Caco-2 (cell line): ENCODE data around the gene SERINC5. TPM values are rescaled to one million over a fixed set of nuclear protein-coding genes. Genes with fewer than 3 reads are reported as not detected.
"Not testable (repeated sequence)": the region's sequence is repeated elsewhere in the genome, so short reads cannot be mapped to it uniquely, and the experiment has no call there.

Experiments
- BruUV-seq: library from RNA; stranded (reverse); fragments of 400-500 nt; replicated peaks from 2 replicates; lab custom pipeline; 2021; lab: Mats Ljungman, UMichigan
- CTCF ChIA-PET: fragments of 300-600 bp; sonication (Branson Sonifier 250); formaldehyde crosslinking; loops from one replicate; lab custom pipeline; 2022; ENCODE audit warnings: antibody characterized with exemption; lab: Charles Lee
- POLR2A ChIA-PET: fragments of 300-600 bp; sonication (Branson Sonifier 250); formaldehyde crosslinking; loops from one replicate; lab custom pipeline; 2022; ENCODE audit warnings: antibody characterized with exemption; lab: Charles Lee
- DNase-seq, 2 experiments: peaks; one replicate each; pipeline versions ENCODE4 v3.0.0 to v3.0.0-alpha.2; 2020 to 2022
- H3K27me3 ChIP-seq: replicated peaks from 2 replicates; pipeline ENCODE4 v1.6.0; 2011; ENCODE audit warnings: low read length; ENCODE audit not compliant: control insufficient read depth, insufficient read depth
- H3K36me3 ChIP-seq: 2 replicates; pipeline ENCODE4 v1.5.1; 2011; ENCODE audit warnings: low read length; ENCODE audit not compliant: control insufficient read depth, insufficient read depth
- H3K4me1 ChIP-seq: fragments of 250-450 bp; sonication (Bioruptor Pico); 2 replicates; pipeline ENCODE4 v1.5.1; 2020; ENCODE audit warnings: mild to moderate bottlenecking
- H3K4me3 ChIP-seq: 2 replicates; pipeline ENCODE4 v1.5.1; 2011; ENCODE audit warnings: low read depth, mild to moderate bottlenecking, control low read depth, low read length
- H3K9me3 ChIP-seq: fragments of 250-450 bp; sonication (Bioruptor Pico); 2 replicates; pipeline ENCODE4 v1.5.1; 2020; ENCODE audit warnings: mild to moderate bottlenecking, moderate library complexity
- H3K27ac Mint-ChIP-seq: one replicate; pipeline ENCODE4 v1.8.0; 2022; ENCODE audit warnings: mixed read lengths; ENCODE audit not compliant: unreplicated experiment
- H3K27me3 Mint-ChIP-seq: one replicate; pipeline ENCODE4 v1.8.0; 2022; ENCODE audit warnings: mixed read lengths; ENCODE audit not compliant: insufficient read depth, unreplicated experiment
- H3K36me3 Mint-ChIP-seq: one replicate; pipeline ENCODE4 v1.8.0; 2022; ENCODE audit warnings: mild to moderate bottlenecking, mixed read lengths; ENCODE audit not compliant: insufficient read depth, unreplicated experiment
- H3K4me1 Mint-ChIP-seq: one replicate; pipeline ENCODE4 v1.8.0; 2022; ENCODE audit warnings: low read depth, mixed read lengths; ENCODE audit not compliant: unreplicated experiment
- H3K4me3 Mint-ChIP-seq: one replicate; pipeline ENCODE4 v1.8.0; 2022; ENCODE audit warnings: mild to moderate bottlenecking, moderate library complexity, mixed read lengths; ENCODE audit not compliant: unreplicated experiment
- H3K9me3 Mint-ChIP-seq: one replicate; pipeline ENCODE4 v1.8.0; 2022; ENCODE audit warnings: mixed read lengths; ENCODE audit not compliant: unreplicated experiment
- CTCF ChIP-seq, 2 experiments: fragments of 200-600 bp in 1 of 2; IDR thresholded peaks; 1 replicate in 1 of 2; 2 replicates in 1 of 2; pipeline versions ENCODE4 v1.5.1 to v1.8.0; 2011 to 2022; ENCODE audit warnings: antibody characterized with exemption in 1 of 2, control low read depth in 1 of 2, inconsistent platforms in 1 of 2, low read depth in 1 of 2, low read length in 1 of 2, mild to moderate bottlenecking in 1 of 2, moderate library complexity in 1 of 2; ENCODE audit not compliant: insufficient read depth in 1 of 2, severe bottlenecking in 1 of 2, unreplicated experiment in 1 of 2
- intact Hi-C: fragments of 100-400 bp; cut with micrococcal nuclease; formaldehyde crosslinking; loops from one replicate; pipeline ENCODE4 v1.10.0; 2022; ENCODE audit not compliant: unreplicated experiment
- total RNA-seq: library from RNA; stranded (reverse); gene quantifications from 2 replicates; pipeline ENCODE4 v1.2.3, GENCODE V29; 2022

The SERINC5 gene
- total RNA-seq, 1 experiment from 2014 or later = 225 TPM

DNA sequence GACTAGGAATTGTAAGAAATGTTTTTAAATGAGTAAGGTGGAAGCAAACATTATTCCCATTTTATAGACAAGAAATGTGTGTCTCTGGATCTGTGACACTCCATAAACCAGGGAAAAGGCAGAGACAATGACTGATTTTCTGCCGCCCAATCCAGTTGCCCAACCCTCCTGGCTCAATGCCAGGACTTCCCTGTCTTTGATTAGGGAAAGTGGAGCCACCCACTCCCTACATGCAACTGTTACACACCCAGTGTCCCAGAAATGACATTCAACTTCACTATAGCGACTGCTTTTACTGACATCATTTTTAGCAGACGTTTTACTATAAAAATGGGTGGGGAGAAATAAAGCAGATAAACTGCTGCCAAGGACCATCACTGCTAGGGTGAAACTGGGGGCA lies 141.0 kb downstream of the SERINC5 start:
- peaks cover 38% of the 10 kb centered on the region for H3K4me1 Mint-ChIP-seq
- H3K27ac Mint-ChIP-seq = peak overlapping the region; percentile 91
- no peak for DNase-seq
- H3K4me3 ChIP-seq = no peak overlapping the region
- BruUV-seq = no TSS peak
- peaks cover 2% of the 10 kb centered on the region; the same call in 1 of the 2 replicates for H3K36me3 ChIP-seq
- peaks cover 43% of the 10 kb centered on the region for H3K36me3 Mint-ChIP-seq
- peaks cover 24% of the 10 kb centered on the region for H3K9me3 ChIP-seq
- peaks cover 19% of the 10 kb centered on the region for H3K9me3 Mint-ChIP-seq
- CTCF ChIA-PET = no interaction called here
- no peaks in the 10 kb centered on the region for H3K27me3 ChIP-seq
- TF ChIP-seq CTCF (IDR thresholded peaks at IDR 0.05; ENCODE audit: insufficient read depth in 1 of 2, low read depth in 1 of 2, low read length in 1 of 2, severe bottlenecking in 1 of 2, unreplicated experiment in 1 of 2) = no peak
- intact Hi-C loops = no loop called here
- no peak overlapping the region for H3K4me3 Mint-ChIP-seq
- POLR2A ChIA-PET = no interaction called here
- H3K27me3 Mint-ChIP-seq = no peaks in the 10 kb centered on the region
- peaks cover 38% of the 10 kb centered on the region for H3K4me1 ChIP-seq

GRCh38 chr5:80111376-80111990 lies 144.4 kb downstream of the SERINC5 start:
- Mint-ChIP-seq H3K27ac (peak overlapping the region; percentile 91), H3K9me3 (peaks cover 17% of the 10 kb centered on the region), H3K4me1 (peaks cover 67% of the 10 kb centered on the region), H3K36me3 (peaks cover 45% of the 10 kb centered on the region), H3K4me3 (peak overlapping the region; percentile 62)
- not testable (repeated sequence) for H3K36me3 ChIP-seq, H3K27me3 ChIP-seq, H3K4me3 ChIP-seq, BruUV-seq, H3K27me3 Mint-ChIP-seq, H3K9me3 ChIP-seq
- DNase-seq = peak; percentile 87 to 94
- CTCF ChIA-PET = interaction anchor here (0.6 to 2.1 kb wide), 5 partner anchors 17 to 94 kb away, joined by 3 to 8 read pairs (median 5); no protein-coding TSS in a partner anchor
- POLR2A ChIA-PET = interaction anchor here (0.6 to 1.4 kb wide), 3 partner anchors 17 to 146 kb away, joined by 3 to 8 read pairs (median 3); no protein-coding TSS in a partner anchor
- H3K4me1 ChIP-seq = peaks cover 42% of the 10 kb centered on the region
- intact Hi-C loops = loop anchor here (1.0 kb wide), 6 partner anchors 17 to 145 kb away; partner anchors contain the start of gene SERINC5

GRCh38 chr5:80109646-80110478 lies 146.0 kb downstream of the SERINC5 start:
- peak overlapping the region; percentile 12 for H3K4me3 Mint-ChIP-seq

More at GRCh38 chr5:80109646-80110478, 146.0 kb downstream of the SERINC5 start:
- peaks cover 22% of the 10 kb centered on the region for H3K9me3 Mint-ChIP-seq
- ChIA-PET POLR2A (interaction anchor here (0.8 kb wide), 1 partner anchor 28 kb away, joined by 3 read pairs; no protein-coding TSS in a partner anchor), CTCF (interaction anchor here (0.8 to 2.1 kb wide), 5 partner anchors 13 to 95 kb away, joined by 3 to 6 read pairs (median 5); no protein-coding TSS in a partner anchor)
- H3K4me1 Mint-ChIP-seq = peaks cover 83% of the 10 kb centered on the region
- intact Hi-C loops = no loop called here
- peaks cover 44% of the 10 kb centered on the region for H3K36me3 Mint-ChIP-seq
- Histone ChIP-seq H3K4me3 (no peak overlapping the region), H3K36me3 (no peaks in the 10 kb centered on the region; the same call in 1 of the 2 replicates), H3K4me1 (peaks cover 52% of the 10 kb centered on the region), H3K27me3 (no peaks in the 10 kb centered on the region), H3K9me3 (peaks cover 2% of the 10 kb centered on the region; the same call in 1 of the 2 replicates)
- BruUV-seq = no TSS peak
- DNase-seq = no peak
- TF ChIP-seq CTCF (IDR thresholded peaks at IDR 0.05; ENCODE audit: insufficient read depth in 1 of 2, low read depth in 1 of 2, low read length in 1 of 2, severe bottlenecking in 1 of 2, unreplicated experiment in 1 of 2) = no peak
- no peaks in the 10 kb centered on the region for H3K27me3 Mint-ChIP-seq
- peak overlapping the region; percentile 91 for H3K27ac Mint-ChIP-seq
